Adipocyte (in vitro differentiated cells): Measurements from ENCODE around the gene NEDD4L.
"Not testable (repeated sequence)": the region's sequence is repeated elsewhere in the genome, so short reads cannot be mapped to it uniquely, and the experiment has no call there.

Source experiments
- DNase-seq: peaks from one replicate; pipeline ENCODE4 v3.0.0-alpha.2; 2015; ENCODE audit warnings: low read depth
- H3K27me3 ChIP-seq: replicated peaks from 2 replicates; pipeline ENCODE4 v1.7.0; 2013; ENCODE audit warnings: mild to moderate bottlenecking, low read length, moderate library complexity; ENCODE audit not compliant: control insufficient read depth, insufficient read depth
- H3K36me3 ChIP-seq: 2 replicates; pipeline ENCODE4 v1.7.0; 2013; ENCODE audit warnings: low read length, mild to moderate bottlenecking, moderate library complexity; ENCODE audit not compliant: control insufficient read depth, insufficient read depth, severe bottlenecking
- H3K4me1 ChIP-seq: 2 replicates; pipeline ENCODE4 v1.7.0; 2013; ENCODE audit warnings: mild to moderate bottlenecking, low read length, moderate library complexity; ENCODE audit not compliant: control insufficient read depth, insufficient read depth
- H3K4me3 ChIP-seq: 2 replicates; pipeline ENCODE4 v1.7.0; 2013; ENCODE audit warnings: mild to moderate bottlenecking, low read length, moderate library complexity
- H3K9ac ChIP-seq: 2 replicates; pipeline ENCODE4 v1.7.0; 2013; ENCODE audit warnings: mild to moderate bottlenecking, low read length, moderate library complexity
- H3K9me3 ChIP-seq: 2 replicates; pipeline ENCODE4 v1.7.0; 2013; ENCODE audit warnings: mild to moderate bottlenecking, low read length, moderate library complexity; ENCODE audit not compliant: control insufficient read depth

Gene NEDD4L

DNA sequence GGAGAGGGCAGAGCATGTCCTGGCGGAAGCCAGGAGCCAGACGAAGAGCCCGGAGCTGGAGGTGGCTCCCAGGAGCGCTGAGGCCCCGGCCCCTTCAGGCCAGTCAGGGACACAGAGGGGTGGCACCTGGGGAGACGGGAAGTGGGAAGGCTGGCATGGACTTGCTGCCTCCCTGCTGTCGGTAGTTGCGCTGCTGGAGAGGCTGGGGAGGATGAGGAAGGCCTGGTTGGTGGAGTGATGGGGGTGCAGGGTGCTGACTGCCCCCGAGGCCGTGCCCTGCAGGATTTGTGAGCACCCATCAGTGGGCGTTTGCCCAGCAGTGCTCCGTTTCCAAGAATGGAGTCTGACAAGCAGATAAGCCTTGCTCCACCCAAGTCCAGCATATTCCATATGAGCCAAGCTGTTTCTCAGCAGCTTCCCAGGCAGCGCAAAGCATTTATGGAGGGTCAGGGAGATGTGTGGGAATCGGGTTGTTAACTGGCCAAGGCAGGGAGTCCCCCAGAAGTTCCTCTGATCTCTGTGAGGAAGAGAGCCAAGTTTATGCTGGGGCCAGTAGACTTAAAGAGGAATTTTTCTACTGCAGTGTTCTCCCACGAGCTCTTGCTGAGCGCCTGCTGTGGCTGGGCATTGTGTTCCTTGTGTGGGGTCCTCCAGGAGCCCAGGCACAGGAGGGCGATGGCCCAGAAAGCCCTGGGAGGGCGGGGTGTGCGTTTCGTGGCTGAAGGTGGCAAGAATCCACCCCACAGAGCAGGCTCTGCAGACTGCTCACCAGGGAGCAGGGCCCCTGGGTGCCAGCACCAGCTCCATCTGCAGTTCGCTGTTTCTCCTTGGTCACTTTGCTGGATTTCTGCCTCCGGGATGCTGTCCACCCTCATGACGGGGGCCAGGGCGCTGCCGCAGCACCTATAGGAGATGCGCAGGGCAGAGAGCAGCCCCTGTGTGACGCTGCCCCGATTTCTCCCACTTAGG lies 334.7 kb downstream of the NEDD4L start:
- H3K9ac ChIP-seq: no peak overlapping the region
- no peak overlapping the region for H3K4me3 ChIP-seq
- no peaks in the 10 kb centered on the region for H3K9me3 ChIP-seq
- no peaks in the 10 kb centered on the region for H3K4me1 ChIP-seq
- no peak for DNase-seq
- no peaks in the 10 kb centered on the region for H3K36me3 ChIP-seq
- no peaks in the 10 kb centered on the region for H3K27me3 ChIP-seq

DNA sequence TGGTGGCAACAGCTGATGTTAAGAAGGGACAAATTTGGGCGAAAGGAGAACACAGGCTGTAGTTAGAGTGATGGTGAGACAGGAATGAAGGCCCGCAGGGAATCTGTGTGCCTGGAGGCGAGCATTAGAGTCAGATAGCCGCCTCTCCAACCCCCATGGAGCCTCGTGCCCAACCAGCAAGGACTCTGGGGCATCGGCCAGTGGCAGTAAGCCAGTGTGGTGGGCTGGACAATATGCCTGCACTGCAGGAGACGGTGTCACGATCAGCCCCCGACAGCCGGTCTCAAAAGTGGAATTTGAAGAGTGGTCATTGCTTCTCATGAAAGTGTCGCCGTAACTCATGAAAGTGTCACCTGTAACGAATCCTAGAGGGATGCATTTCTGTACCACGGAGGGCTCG lies 335.4 kb downstream of the NEDD4L start:
- Histone ChIP-seq H3K4me3 (no peak overlapping the region), H3K4me1 (no peaks in the 10 kb centered on the region), H3K9me3 (no peaks in the 10 kb centered on the region), H3K27me3 (no peaks in the 10 kb centered on the region), H3K36me3 (no peaks in the 10 kb centered on the region), H3K9ac (no peak overlapping the region)
- DNase-seq: no peak

DNA sequence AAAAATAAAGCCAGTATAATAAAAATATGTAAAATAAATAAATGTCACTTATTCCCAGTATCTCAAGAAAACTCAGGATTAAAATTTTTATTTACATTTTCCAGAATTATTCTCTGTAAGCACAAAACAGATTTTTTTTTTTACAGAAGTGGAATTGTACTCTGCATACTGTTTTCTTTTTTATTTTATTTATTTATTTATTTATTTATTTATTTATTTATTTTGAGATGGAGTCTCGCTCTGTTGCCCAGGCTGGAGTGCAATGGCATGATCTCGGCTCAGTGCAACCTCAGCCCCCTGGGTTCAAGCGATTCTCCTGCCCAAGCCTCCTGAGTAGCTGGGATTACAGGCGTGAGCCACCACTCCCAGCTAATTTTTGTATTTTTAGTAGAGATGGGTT lies 336.1 kb downstream of the NEDD4L start:
- not testable (repeated sequence) for DNase-seq, H3K27me3 ChIP-seq, H3K9ac ChIP-seq, H3K36me3 ChIP-seq, H3K4me1 ChIP-seq, H3K9me3 ChIP-seq, H3K4me3 ChIP-seq

DNA sequence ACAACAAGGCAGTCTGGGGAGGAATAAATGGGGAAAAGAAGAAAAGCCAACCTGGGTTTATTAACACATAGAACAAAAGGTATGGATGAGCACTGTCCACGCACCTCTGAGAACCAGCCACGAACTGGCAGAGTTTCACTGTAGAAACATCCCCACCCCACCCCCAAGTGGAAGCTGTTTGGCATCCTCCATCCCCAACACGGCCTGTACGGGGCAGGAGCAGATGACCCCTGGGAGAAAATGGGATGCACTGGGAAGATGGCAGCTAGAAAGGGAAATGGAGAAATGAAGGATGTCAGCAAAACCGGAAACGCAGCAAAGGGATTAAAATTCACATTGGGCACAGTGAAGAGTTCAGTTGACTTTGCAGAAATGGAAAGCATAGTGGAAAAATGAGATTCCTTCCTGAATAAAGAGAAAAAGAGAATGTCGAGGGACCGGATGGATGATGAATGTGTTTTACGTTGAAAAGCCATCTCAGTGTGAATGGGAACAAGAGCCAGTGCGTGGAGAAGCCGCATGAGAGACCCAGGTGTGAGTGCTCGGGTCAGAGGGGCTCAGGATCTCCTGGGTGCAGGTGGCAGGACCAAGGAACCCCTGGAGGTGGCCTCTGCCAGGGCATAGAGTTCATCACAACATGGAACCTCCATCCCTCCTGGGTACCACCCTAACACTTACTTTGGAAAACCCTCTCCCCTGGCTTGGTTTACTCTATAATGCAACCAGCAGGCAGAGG lies 337.8 kb downstream of the NEDD4L start:
- DNase-seq: no peak
- Histone ChIP-seq H3K27me3 (no peaks in the 10 kb centered on the region), H3K9me3 (no peaks in the 10 kb centered on the region), H3K36me3 (no peaks in the 10 kb centered on the region), H3K4me1 (no peaks in the 10 kb centered on the region), H3K9ac (no peak overlapping the region), H3K4me3 (no peak overlapping the region)

DNA sequence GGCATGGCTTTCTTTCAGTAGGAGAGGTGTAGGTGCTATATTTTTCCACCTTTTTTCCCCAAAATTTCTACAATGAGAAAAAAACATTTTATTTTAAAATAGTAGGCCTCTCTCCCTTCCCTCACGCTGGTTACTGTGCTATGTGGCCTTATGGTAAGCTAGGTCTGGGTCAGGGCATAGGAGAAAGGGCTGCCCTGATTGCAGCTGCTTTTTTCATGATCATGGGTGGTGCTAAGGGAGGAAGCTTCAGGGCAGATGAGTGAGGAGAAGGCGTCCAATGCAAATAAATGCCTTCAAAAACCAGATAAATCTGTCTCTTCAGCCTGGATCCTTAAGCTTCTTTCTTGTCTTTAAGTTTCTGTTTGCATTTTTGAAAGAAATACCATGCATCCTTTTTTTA lies 338.4 kb downstream of the NEDD4L start:
- DNase-seq: no peak
- Histone ChIP-seq H3K4me3 (no peak overlapping the region), H3K9ac (no peak overlapping the region), H3K9me3 (no peaks in the 10 kb centered on the region), H3K27me3 (no peaks in the 10 kb centered on the region), H3K36me3 (no peaks in the 10 kb centered on the region), H3K4me1 (no peaks in the 10 kb centered on the region)

DNA sequence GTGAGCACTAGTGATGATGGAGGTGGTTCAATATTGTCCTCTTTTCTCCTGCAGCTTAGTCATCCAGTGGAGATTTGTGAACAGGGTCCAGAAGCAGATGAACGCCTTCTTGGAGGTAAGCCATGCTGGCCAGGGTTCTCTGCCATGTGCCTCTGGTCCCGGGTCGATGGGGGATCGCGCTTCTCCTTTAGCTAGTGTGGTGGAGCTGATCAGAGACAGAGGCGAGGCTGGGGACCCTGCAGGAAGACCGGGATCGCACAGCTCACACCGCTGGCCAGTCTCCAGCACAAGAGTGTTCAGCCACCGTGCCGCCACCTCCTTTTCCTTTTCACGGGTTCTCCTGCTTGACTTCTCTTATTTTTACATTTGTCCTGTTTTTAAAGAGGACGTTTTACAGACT lies 341.4 kb downstream of the NEDD4L start:
- no peak for DNase-seq
- Histone ChIP-seq H3K9ac (no peak overlapping the region), H3K4me3 (no peak overlapping the region), H3K9me3 (no peaks in the 10 kb centered on the region), H3K27me3 (no peaks in the 10 kb centered on the region), H3K4me1 (no peaks in the 10 kb centered on the region), H3K36me3 (no peaks in the 10 kb centered on the region)

DNA sequence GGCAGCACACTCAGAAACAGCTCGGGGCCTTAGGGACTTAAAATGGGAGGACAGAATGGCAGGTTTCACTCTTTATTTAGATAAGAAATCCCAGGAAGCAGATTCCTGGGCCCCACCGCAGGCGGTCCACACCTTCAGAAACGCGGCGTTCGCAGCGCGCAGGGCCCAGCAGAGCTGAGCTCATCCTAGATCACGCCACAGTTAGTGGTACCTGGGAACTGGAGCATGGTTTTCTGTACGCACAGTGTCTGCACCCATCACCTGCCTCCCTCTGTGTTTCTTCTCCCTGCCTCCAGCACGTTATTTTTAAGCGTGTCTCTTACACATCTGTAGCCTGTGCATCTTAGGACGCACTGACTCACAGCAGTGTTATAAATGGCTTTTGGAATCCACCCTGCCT lies 342.8 kb downstream of the NEDD4L start:
- H3K4me1 ChIP-seq: peaks cover 4% of the 10 kb centered on the region
- no peak for DNase-seq
- H3K9ac ChIP-seq: no peak overlapping the region
- no peaks in the 10 kb centered on the region for H3K36me3 ChIP-seq
- no peaks in the 10 kb centered on the region for H3K9me3 ChIP-seq
- no peaks in the 10 kb centered on the region for H3K27me3 ChIP-seq
- no peak overlapping the region for H3K4me3 ChIP-seq

DNA sequence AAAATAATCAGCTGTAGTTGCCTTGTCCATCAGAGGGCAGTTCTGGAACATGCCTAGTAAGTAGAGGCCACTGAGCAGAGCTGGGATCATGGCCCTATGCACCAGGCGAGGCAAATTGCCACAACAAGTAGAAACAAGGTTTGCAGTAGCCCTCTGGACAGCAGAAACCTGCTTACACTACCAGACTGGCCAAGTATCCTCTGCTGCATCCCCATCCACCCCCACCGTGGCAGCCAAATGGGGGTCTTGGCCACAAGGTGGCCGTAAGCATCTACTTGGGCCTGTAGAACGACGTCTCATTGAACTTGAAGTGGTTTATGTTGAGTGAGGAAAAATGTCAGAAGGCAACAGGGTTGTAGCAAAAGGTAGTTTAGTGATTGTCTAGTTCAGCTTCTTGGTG lies 343.7 kb downstream of the NEDD4L start:
- H3K4me1 ChIP-seq: peaks cover 11% of the 10 kb centered on the region
- H3K36me3 ChIP-seq: no peaks in the 10 kb centered on the region
- H3K9me3 ChIP-seq: no peaks in the 10 kb centered on the region
- no peak overlapping the region for H3K4me3 ChIP-seq
- no peaks in the 10 kb centered on the region for H3K27me3 ChIP-seq
- H3K9ac ChIP-seq: no peak overlapping the region
- DNase-seq: no peak

DNA sequence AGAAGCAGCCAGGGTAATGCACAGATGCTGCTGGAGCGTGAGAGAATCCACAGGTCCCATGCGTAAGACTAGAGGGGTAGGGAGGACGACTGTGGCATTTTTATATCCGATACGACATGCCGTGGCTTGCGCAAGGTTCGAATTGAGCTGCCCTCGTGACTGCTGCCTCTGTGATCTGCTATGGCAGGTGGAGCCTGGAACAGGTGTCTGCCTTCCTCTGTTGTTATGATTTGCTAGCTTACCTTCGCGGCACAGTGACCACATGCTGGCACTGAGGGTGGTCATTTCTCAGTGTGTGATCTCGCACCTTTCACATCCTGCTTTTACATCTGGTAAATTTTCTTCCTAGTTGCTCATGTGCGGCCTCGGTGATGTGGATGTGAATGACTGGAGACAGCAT lies 344.7 kb downstream of the NEDD4L start:
- H3K9ac ChIP-seq: no peak overlapping the region
- no peak for DNase-seq

DNA sequence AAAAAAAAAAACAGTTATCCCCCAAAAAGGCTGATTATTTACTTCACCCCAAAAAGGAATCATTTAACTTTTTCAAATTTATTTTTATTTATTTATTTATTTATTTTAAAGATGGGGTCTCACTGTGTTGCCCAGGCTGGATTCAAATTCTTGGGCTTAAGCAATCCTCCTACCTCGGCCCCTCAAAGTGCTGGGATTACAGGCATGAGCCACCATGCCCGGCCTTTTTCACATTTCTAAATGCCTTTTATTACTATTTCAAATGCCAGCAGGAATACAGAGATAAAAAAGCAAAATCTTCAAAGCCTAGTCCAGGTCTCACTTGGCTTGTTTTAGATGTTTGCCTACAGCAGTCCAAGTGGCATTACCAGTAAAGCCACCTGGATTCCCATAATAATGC lies 345.7 kb downstream of the NEDD4L start:
- H3K9me3 ChIP-seq: no peaks in the 10 kb centered on the region
- H3K4me1 ChIP-seq: peaks cover 12% of the 10 kb centered on the region
- H3K36me3 ChIP-seq: no peaks in the 10 kb centered on the region
- H3K4me3 ChIP-seq: no peak overlapping the region
- H3K9ac ChIP-seq: no peak overlapping the region
- no peak for DNase-seq
- H3K27me3 ChIP-seq: no peaks in the 10 kb centered on the region

More for the DNA sequence above, 344.7 kb downstream of the NEDD4L start:
- no peaks in the 10 kb centered on the region for H3K9me3 ChIP-seq
- H3K36me3 ChIP-seq: no peaks in the 10 kb centered on the region
- no peak overlapping the region for H3K4me3 ChIP-seq
- H3K27me3 ChIP-seq: no peaks in the 10 kb centered on the region
- H3K4me1 ChIP-seq: peaks cover 12% of the 10 kb centered on the region

DNA sequence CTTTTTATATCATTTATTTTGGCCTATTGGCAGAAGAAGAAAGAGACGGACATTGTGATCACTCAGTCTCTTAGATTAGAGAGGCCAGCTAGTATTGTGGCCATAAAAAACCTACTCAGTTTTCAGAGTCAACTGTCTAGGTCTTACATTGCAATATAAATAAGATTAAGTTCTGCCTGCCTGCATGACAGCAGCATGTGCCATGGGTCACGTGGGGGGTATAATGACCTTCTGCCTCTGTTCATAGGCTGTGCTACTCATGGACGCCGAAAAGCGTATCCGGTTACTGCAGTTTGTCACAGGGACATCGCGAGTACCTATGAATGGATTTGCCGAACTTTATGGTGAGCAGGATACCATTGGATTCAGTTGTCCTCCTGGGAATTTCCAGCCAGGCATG lies 346.4 kb downstream of the NEDD4L start:
- Histone ChIP-seq H3K36me3 (no peaks in the 10 kb centered on the region), H3K4me1 (peaks cover 19% of the 10 kb centered on the region), H3K9me3 (no peaks in the 10 kb centered on the region), H3K4me3 (no peak overlapping the region), H3K9ac (no peak overlapping the region), H3K27me3 (no peaks in the 10 kb centered on the region)
- no peak for DNase-seq
